SIG-M5 treated with dmso at 0.1 percent for 504 hours (cell line): ENCODE results near the gene TSNAXIP1.

ENCODE experiments used
- DNase-seq: peaks from one replicate; lab custom pipeline; 2025; ENCODE audit not compliant: unreplicated experiment; lab: John Stamatoyannopoulos, UW

The TSNAXIP1 gene

GRCh38 chr16:67781565-67781921, 25.1 kb upstream of the TSNAXIP1 start:
- no peak for DNase-seq

GRCh38 chr16:67782567-67783352, 23.9 kb upstream of the TSNAXIP1 start:
- DNase-seq: no peak

- no peak for DNase-seq
These were observed 23.4 kb upstream of the TSNAXIP1 start for GRCh38 chr16:67783353-67783725.

GRCh38 chr16:67786491-67786890, 20.2 kb upstream of the TSNAXIP1 start:
- DNase-seq: no peak

- no peak for DNase-seq
These were observed 16.6 kb upstream of the TSNAXIP1 start for GRCh38 chr16:67790071-67790470.

- no peak for DNase-seq
These were observed 10.5 kb upstream of the TSNAXIP1 start for GRCh38 chr16:67796099-67796718.

- peak; percentile 7 for DNase-seq
These were observed 6.3 kb upstream of the TSNAXIP1 start for GRCh38 chr16:67800338-67800926.

GRCh38 chr16:67801241-67801640, 5.4 kb upstream of the TSNAXIP1 start:
- DNase-seq: no peak

- no peak for DNase-seq
These were observed 4.8 kb upstream of the TSNAXIP1 start for GRCh38 chr16:67801883-67802282.

GRCh38 chr16:67803894-67804293, 2.8 kb upstream of the TSNAXIP1 start:
- peak; percentile 41 for DNase-seq

- DNase-seq: no peak
These were observed 1.7 kb upstream of the TSNAXIP1 start for GRCh38 chr16:67804853-67805542.

GRCh38 chr16:67805718-67806427, 816 bp upstream of the TSNAXIP1 start:
- DNase-seq: peak; percentile 11

- DNase-seq: no peak
These were observed 526 bp downstream of the TSNAXIP1 start for GRCh38 chr16:67807148-67807682.

GRCh38 chr16:67811899-67812298, 5.2 kb downstream of the TSNAXIP1 start:
- DNase-seq: no peak

- no peak for DNase-seq
These were observed 7.9 kb downstream of the TSNAXIP1 start for GRCh38 chr16:67814567-67814966.

GRCh38 chr16:67820608-67821259, 14.0 kb downstream of the TSNAXIP1 start:
- no peak for DNase-seq

GRCh38 chr16:67822511-67822910, 15.8 kb downstream of the TSNAXIP1 start:
- no peak for DNase-seq

GRCh38 chr16:67825119-67825518, 18.4 kb downstream of the TSNAXIP1 start:
- no peak for DNase-seq

GRCh38 chr16:67825906-67826305, 19.2 kb downstream of the TSNAXIP1 start:
- no peak for DNase-seq

- DNase-seq: no peak
These were observed 22.0 kb downstream of the TSNAXIP1 start for GRCh38 chr16:67828651-67829050.
